HG03159 (cell line): Measurements from ENCODE around the gene CSAG1.
"Not testable (repeated sequence)": the region's sequence is repeated elsewhere in the genome, so short reads cannot be mapped to it uniquely, and the experiment has no call there.

Experiments
- ATAC-seq: cut with Tn5 transposase; IDR thresholded peaks from one replicate; pipeline ENCODE4 v1.9.1; 2021; ENCODE audit warnings: mild to moderate bottlenecking, moderate library complexity; ENCODE audit not compliant: unreplicated experiment

CSAG1 gene, protein sequence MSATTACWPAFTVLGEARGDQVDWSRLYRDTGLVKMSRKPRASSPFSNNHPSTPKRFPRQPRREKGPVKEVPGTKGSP

DNA sequence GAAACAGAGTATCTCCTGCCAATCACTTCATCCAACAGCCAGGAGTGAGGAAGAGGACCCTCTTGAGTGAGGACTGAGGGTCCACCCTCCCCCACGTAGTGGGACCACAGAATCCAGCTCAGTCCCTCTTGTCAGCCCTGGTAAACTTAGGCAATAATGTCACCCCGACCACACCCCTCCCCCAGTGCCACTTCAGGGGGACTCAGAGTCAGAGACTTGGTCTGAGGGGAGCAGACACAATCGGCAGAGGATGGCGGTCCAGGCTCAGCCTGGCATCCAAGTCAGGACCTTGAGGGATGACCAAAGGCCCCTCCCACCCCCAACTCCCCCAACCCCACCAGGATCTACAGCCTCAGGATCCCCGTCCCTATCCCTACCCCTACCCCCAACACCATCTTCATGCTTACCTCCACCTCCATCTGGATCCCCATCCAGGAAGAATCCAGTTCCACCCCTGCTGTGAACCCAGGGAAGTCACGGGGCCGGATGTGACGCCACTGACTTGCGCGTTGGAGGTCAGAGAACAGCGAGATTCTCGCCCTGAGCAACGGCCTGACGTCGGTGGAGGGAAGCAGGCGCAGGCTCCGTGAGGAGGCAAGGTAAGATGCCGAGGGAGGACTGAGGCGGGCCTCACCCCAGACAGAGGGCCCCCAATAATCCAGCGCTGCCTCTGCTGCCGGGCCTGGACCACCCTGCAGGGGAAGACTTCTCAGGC lies at the start of gene CSAG1, which contains the start of gene MAGEA12:
Gene CSAG1, minus strand, starts transcription at position 461 of the 715 bp plus-strand sequence. CDS start 1,261 bp downstream, outside the sequence.
Gene MAGEA12, plus strand, starts transcription at position 497 of the 715 bp plus-strand sequence. CDS start 2,405 bp downstream, outside the sequence.
- ATAC-seq: no peak

DNA sequence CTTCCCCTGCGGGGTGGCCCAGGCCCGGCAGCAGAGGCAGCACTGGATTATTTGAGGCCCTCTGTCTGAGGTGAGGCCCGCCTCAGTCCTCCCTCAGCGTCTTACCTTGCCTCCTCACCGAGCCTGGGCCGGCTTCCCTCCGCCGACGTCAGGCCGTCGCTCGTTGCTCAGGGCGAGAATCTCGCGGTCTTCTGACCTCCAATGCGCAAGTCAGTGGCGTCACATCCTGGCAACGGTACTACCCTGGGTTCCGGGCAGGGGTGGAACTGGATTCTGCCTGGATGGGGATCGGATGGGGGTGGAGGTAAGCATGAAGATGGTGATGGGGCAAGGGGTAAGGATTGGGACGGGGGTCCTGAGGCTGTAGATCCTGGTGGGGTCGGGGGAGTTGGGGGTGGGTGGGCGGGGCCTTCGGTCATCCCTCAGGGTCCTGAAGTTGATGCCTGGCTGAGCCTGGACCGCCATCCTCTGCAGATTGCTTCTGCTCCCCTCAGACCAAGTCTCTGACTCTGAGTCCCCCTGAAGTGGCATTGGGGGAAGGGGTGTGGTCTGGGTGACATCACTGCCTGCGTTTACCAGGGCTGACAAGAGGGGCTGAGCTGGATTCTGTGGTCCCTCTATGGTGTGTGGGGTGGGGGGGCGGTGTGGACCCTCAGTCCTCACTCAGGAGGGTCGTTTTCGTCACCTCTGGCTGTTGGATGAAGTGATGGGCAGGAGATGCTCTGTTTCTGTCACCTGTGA lies 36.2 kb upstream of the CSAG1 start, which contains the start of gene MAGEA6:
Gene MAGEA6, minus strand, starts transcription at position 141 of the 741 bp plus-strand sequence. CDS start 2,039 bp downstream, outside the sequence.
- ATAC-seq: not testable (repeated sequence)

DNA sequence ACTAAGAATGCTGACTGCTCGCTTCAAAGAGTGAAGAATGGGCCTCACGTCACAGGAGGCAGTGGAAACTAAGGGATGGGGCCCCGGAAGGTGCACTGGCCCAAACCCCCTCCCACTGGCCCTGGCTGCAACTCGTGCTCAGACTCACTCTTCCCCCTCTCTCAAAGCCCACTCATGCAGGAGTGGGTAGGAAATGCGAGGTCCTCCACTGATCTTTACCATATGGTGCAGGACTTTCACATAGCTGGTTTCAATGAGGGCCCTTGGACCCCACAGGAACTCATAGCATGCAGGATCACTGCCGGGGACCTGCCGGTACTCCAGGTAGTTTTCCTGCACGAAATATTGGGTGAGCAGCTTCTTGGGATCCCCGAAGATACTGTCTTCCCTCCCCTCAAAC lies 33.0 kb upstream of the CSAG1 start:
- not testable (repeated sequence) for ATAC-seq

GRCh38 chrX:152761582-152761981 lies 28.1 kb upstream of the CSAG1 start:
- not testable (repeated sequence) for ATAC-seq

GRCh38 chrX:152759544-152759943 lies 26.0 kb upstream of the CSAG1 start:
- not testable (repeated sequence) for ATAC-seq

DNA sequence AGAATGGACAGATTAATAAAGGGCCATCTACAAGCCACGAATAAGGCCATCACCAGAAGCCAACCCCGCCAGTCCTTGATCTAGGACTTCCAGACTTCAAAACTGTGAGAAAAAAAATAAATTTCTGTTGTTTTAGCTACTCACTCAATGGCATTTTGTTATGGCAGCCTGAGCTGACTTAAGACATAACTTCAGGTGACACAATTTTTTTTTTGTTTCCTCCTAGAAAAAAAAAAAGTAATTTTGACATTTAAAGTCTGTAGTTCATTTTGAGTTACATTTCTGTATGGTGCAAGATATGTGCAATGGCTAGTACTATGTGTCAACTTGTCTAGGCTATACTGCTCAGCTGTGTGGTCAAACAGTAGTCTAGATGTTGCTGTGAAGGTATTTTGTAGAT lies 25.4 kb upstream of the CSAG1 start, which contains the start of gene CSAG3:
Gene CSAG3, plus strand, starts transcription at position 301 of the 400 bp plus-strand sequence.
- not testable (repeated sequence) for ATAC-seq

DNA sequence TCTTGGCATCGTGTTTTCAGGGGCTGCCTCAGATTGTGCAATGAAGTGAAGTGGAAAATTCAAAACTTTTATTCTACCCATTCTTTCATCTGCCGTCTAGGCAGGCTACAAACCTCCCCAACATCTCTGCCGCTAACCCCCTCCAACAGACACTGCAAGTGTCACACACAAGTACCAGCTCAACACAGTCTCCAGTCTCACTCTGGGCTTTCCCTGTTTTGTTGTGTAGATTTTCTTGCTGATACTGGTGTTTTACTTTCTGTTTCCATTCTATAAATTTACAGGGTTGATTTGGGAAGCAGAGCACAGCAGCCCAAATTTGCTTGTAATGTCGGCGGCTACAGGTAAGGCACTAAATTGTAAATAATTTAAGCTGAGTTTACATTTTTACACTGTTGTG lies 21.4 kb upstream of the CSAG1 start:
- not testable (repeated sequence) for ATAC-seq

DNA sequence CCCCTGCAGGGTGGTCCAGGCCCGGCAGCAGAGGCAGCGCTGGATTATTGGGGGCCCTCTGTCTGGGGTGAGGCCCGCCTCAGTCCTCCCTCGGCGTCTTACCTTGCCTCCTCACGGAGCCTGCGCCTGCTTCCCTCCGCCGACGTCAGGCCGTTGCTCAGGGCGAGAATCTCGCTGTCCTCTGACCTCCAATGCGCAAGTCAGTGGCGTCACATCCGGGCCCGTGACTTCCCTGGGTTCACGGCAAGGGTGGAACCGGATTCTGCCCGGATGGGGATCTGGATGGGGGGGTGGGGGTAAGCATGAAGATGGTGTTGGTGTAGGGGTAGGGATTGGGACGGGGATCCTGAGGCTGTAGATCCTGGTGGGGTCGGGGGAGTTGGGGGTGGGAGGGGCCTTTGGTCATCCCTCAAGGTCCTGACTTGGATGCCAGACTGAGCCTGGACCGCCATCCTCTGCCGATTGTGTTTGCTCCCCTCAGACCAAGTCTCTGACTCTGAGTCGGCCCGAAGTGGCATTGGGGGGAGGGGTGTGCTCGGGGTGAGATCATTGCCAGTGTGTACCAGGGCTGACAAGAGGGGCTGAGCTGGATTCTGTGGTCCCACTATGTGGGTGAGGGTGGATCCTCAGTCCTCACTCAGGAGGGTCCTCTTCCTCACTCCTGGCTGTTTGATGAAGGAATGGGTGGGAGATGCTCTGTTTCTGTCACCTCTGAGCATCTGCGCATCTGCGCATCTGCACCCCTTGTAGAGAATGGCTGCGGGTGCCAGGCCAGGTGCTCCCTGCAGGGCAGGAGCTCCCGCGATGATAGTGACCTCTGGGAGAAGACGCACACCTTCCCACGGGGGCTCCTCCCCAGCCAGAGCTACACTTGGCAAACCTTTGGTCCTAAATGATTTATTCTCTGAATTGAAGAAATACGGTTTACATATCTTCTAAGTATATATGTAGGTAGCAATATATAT lies 20.4 kb upstream of the CSAG1 start, which contains the start of gene MAGEA2:
Gene MAGEA2, minus strand, starts transcription at position 157 of the 965 bp plus-strand sequence. CDS start 2,479 bp downstream, outside the sequence.
- ATAC-seq: not testable (repeated sequence)

DNA sequence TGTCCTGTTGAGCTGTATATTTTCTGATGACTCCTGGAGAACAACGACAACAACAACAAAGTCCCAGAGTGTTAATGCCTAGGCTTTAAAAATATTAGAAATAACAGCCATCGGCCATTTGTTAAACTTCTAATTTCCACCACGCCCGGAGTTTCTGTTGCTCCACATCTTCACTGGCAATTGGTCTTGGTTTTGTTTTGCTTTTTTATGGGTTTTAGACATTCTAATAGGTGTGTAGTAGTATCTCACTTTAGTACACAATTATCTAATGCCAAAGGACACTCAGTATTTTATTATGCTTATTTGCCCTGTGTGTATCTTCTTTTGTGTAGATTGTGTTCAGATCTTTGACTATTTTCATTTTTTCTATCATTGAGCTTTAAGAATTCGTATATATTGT lies 5.0 kb upstream of the CSAG1 start:
- ATAC-seq: no peak

- not testable (repeated sequence) for ATAC-seq
These were observed 3.0 kb upstream of the CSAG1 start for GRCh38 chrX:152736528-152736927.

DNA sequence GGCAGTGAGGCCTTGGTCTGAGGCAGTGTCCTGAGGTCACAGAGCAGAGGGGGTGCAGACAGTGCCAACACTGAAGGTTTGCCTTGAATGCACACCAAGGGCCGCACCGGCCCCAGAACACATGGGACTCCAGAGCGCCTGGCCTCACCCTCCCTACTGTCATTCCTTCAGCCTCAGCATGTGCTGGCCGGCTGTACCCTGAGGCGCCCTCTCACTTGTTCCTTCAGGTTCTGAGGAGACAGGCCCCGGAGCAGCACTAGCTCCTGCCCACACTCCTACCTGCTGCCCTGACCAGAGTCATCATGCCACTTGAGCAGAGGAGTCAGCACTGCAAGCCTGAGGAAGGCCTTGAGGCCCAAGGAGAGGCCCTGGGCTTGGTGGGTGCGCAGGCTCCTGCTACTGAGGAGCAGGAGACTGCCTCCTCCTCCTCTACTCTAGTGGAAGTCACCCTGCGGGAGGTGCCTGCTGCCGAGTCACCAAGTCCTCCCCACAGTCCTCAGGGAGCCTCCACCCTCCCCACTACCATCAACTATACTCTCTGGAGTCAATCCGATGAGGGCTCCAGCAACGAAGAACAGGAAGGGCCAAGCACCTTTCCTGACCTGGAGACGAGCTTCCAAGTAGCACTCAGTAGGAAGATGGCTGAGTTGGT lies 2.5 kb upstream of the CSAG1 start:
- ATAC-seq: no peak

DNA sequence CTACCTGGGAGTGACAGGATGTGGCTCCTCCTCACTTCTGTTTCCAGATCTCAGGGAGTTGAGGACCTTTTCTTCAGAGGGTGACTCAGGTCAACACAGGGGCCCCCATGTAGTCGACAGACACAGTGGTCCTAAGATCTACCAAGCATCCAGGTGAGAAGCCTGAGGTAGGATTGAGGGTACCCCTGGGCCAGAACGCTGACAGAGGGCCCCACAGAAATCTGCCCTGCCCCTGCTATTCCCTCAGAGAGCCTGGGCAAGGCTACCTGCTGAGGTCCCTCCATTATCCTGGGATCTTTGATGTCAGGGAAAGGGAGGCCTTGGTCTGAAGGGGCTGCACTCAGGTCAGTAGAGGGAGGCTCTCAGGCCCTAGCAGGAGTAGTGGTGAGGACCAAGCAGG lies 1.6 kb upstream of the CSAG1 start:
- no peak for ATAC-seq

GRCh38 chrX:152734143-152734858 lies 780 bp upstream of the CSAG1 start:
- not testable (repeated sequence) for ATAC-seq

- no peak for ATAC-seq
These were observed 8.1 kb downstream of the CSAG1 start for GRCh38 chrX:152725409-152725808.

DNA sequence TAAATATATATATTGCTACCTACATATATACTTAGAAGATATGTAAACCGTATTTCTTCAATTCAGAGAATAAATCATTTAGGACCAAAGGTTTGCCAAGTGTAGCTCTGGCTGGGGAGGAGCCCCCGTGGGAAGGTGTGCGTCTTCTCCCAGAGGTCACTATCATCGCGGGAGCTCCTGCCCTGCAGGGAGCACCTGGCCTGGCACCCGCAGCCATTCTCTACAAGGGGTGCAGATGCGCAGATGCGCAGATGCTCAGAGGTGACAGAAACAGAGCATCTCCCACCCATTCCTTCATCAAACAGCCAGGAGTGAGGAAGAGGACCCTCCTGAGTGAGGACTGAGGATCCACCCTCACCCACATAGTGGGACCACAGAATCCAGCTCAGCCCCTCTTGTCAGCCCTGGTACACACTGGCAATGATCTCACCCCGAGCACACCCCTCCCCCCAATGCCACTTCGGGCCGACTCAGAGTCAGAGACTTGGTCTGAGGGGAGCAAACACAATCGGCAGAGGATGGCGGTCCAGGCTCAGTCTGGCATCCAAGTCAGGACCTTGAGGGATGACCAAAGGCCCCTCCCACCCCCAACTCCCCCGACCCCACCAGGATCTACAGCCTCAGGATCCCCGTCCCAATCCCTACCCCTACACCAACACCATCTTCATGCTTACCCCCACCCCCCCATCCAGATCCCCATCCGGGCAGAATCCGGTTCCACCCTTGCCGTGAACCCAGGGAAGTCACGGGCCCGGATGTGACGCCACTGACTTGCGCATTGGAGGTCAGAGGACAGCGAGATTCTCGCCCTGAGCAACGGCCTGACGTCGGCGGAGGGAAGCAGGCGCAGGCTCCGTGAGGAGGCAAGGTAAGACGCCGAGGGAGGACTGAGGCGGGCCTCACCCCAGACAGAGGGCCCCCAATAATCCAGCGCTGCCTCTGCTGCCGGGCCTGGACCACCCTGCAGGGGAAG lies 19.4 kb downstream of the CSAG1 start, which contains the start of gene MAGEA2B:
Gene MAGEA2B, plus strand, starts transcription at position 814 of the 973 bp plus-strand sequence. CDS start 2,479 bp downstream, outside the sequence.
- ATAC-seq: not testable (repeated sequence)

GRCh38 chrX:152713195-152713594 lies 20.3 kb downstream of the CSAG1 start:
- ATAC-seq: not testable (repeated sequence)

- not testable (repeated sequence) for ATAC-seq
These were observed 24.3 kb downstream of the CSAG1 start, which contains the start of gene CSAG2 for GRCh38 chrX:152709173-152709572. Gene CSAG2 (minus strand): TSS chrX:152709273. CDS start chrX:152709112, 161 bp downstream.
